Germinal center (tissue), 1 donor: ENCODE data around the gene PBX4.

Source experiments
- DNase-seq: peaks from one replicate; pipeline ENCODE4 v3.0.0; 2012; ENCODE audit warnings: mixed read lengths, low spot score

PBX4 gene

DNA sequence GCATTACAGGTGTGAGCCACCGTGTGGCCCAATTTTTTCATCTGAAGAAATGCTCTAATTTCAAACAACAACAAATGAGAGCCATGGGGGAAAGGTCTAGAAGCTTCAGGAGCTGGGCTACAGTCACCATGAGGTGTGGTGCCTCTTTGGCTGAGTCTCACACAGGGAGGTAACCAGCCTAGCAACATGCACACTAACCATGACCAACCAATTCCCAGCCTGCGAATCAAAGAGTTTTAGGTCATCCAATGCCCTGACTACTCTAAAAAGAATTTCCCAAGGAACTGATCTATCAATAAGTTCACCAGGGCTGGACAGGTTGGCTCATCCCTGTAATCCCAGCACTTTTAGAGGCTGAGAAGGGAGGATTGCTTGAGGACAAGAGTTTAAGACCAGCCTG is 29.9 kb downstream of the PBX4 start:
- no peak for DNase-seq

DNA sequence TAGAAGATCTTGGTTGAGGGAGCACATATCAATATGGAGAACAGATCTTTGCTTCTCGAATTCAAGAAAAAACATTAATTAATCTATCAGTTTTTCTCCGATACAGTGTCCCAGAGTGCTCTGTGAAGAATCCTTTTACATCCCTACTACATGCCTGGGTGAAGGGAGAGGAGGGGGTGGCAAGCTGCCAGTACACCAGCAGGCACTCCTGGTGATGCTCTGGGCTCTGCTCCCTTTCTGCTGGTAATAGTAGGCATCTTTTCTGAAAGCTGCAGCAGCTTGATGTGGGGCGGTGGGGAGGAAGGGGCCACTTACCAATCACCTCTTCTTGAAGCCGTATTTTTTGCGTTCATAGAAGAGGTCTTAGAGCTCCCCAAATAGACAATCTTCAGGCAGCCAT is 30.7 kb downstream of the PBX4 start:
- no peak for DNase-seq

GRCh38 chr19:19584356-19584755 is 34.1 kb downstream of the PBX4 start:
- DNase-seq = no peak

- no peak for DNase-seq
These were observed 36.0 kb downstream of the PBX4 start for GRCh38 chr19:19582471-19582870.

DNA sequence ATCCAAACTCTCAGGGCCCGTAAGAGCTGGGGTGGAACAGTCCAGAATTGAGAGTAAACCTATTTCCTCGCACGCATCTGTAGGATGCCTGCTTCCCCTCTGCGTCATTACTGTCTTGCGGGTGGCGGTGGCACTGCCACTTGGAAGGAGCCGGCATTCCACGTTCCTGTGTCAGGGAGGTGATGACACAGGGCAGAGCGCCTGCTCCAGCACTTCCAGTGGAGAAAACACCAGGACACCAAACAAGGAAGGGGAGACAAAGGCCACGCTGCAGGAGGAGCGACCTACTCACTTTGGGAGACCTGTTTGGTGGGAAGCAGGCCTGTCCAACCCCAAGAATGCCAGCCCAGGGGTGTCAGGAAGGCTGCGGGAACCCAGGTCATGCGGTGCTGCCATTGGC is 37.1 kb downstream of the PBX4 start:
- DNase-seq = no peak

DNA sequence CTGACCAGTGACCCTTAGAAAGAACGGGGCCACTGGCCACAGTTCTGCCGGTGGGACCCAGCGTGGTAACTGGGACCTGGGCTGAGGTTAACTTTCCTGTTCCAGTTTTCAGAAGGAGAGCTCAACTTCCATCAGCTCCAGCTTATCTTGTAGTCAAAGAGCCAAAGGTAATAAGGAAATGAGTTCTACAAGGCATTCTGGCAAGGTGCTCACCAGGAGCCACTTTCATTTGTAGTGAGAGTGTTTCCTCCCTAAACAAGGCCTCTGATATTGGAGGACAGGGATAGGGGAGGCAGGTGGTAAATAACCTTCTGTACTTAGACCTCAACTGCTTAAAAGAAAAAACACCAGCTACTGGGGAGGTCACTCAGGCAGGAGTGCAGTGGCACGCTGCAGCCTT is 38.1 kb downstream of the PBX4 start:
- DNase-seq = no peak

DNA sequence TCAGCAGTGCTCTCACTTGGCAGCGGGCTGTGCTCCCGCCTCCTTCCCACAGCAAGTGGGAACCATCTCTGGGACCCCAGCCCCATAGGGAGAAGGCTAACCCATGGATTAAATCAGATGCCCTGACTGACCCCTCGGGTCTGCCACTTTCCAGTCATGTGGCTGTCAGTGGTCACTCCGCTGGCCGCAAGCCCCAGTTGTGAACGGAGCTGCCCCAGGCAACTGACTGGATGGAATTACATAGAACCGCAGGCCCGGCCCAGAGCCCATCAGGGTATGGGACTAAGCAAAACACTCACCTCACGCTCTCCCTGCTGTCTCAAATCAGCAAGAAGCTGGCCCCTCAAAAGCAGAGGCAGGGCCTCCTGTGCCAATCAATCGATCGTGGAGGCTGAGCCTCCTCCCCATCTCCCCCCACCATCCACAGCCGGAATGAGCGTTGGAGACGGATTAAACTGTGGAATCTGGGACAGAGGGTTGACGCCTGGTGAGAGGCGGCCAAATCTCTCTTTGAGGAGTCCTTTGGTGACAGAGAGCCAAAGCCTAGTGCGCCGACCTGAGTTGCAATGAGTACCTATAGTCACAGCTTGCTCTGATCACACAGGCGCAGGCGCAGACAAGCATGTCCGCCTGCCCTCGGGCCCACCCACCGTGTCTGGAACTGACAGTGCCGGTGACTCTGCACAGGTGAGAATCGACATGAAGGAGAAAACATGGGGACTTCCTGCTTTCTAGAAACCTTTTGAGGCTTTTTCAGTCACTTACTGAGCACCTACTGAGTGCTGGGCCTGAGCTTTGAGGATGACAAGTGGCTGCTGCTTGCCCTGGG is 38.7 kb downstream of the PBX4 start:
- DNase-seq = no peak

DNA sequence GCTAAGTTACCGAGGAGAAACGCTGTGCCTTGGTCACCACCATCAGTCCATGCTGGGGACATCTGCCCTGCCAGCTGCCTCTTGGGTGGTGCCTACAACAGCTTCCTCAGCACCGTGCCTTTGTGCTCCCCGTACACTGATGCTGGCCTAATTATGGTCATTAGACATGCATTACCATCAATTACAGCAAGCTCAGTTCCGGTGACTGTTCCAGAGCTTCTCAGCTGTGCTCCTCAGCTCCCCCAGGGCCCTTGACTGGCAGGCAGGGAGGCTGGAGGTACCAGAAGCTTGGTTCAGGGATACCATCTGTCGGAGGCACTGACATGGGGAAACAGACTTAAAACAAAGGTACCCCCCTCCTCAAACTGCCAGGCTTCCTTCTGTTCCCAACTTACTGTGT is 40.2 kb downstream of the PBX4 start:
- DNase-seq = no peak

GRCh38 chr19:19575411-19575810 is 43.1 kb downstream of the PBX4 start:
- DNase-seq = no peak

- no peak for DNase-seq
These were observed 47.3 kb downstream of the PBX4 start for GRCh38 chr19:19571071-19571786.

DNA sequence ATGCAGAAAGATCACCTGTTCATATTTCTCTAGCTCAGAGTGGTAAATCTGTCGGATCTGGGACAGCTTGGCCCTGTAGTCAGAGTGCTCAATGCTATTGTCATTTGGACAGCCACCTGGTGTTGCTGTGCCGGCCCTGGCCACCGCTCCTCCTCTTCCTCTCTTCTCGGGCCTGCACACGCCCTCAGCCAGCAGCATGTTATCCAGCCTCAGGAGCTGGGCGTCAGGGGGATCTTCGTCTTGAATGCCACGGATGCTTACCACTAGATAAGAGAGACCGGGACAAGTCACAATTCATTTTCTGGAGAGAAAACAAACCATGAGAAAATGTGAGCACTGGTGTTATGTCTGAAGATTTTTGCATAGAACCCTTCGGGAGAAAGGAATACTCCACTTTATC is 47.9 kb downstream of the PBX4 start:
- DNase-seq = no peak

- no peak for DNase-seq
These were observed 49.4 kb downstream of the PBX4 start for GRCh38 chr19:19568802-19569756.

GRCh38 chr19:19567391-19567790 is 51.1 kb downstream of the PBX4 start:
- DNase-seq = no peak

DNA sequence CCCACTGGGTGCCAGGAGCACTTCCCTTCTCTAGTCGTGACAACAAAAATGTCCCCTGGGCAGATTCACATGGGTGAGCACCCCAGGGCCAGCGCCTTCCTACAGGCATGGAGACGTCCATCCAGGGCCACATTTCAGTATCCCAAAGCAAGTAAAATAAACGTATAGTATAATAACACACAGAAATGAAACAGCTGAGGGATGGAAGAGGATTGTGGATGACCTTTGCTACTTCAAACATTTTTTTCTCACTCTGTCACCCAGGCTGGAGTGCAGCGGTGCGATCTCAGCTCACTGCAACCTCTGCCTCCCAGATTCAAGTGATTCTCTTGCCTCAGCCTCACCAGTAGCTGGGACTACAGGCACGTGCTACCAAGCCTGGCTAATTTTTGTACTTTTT is 52.2 kb downstream of the PBX4 start:
- no peak for DNase-seq

GRCh38 chr19:19563348-19563848 is 55.1 kb downstream of the PBX4 start:
- no peak for DNase-seq

DNA sequence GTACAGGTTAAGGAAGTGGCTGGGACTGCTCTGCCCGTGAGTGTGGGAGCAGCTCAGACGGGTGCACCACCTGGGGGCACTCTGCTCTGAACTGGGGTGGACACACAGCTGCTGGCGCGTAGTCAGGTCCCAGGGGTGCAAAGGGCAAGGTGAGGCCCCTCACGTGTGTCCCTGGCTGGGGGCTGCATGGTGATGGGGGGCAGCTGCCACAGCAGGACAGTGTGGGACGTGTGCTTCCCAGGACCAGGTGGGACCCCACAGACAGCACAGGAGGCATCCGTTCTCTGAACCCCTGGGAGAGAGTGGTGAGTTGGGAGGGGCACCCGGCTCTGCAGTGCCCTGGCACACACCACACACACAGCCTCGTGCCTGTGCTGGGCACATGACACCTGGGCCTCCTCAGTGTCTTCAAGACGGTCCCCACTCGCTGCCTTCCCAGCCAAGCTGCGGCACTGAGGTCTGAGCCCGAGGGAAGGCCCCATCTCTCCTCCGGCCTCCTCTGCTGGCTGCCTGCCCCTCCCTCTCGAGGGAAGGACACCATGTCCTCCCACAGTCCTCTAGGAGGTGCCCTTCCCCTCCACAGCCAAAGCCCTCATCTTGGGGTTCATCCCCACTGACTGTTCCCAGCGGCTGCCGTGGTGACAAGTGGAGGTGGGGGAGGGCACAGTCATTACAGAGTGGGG is 55.7 kb downstream of the PBX4 start:
- no peak for DNase-seq

GRCh38 chr19:19561946-19562664 is 56.4 kb downstream of the PBX4 start:
- DNase-seq = no peak

DNA sequence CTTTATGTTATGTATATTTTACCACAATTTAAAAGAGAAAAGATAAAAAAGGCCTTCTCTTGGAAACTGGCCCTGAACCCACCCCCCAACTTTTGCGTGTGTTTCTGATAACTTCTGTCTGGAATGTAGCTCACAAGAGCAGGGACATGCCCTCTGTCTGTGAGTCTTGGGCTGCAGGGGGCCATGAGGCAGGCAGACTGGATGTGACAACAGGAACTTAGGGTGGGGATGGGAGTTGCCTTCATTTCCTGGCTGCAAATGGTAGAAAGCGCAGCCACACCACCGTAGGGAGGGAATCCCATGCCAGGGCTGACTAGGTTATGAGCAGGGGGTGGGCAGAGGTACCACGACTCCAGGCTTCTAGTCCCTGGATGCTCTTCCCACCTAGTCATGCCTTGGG is 58.6 kb downstream of the PBX4 start:
- DNase-seq = no peak

GRCh38 chr19:19558636-19559035 is 59.9 kb downstream of the PBX4 start:
- no peak for DNase-seq

DNA sequence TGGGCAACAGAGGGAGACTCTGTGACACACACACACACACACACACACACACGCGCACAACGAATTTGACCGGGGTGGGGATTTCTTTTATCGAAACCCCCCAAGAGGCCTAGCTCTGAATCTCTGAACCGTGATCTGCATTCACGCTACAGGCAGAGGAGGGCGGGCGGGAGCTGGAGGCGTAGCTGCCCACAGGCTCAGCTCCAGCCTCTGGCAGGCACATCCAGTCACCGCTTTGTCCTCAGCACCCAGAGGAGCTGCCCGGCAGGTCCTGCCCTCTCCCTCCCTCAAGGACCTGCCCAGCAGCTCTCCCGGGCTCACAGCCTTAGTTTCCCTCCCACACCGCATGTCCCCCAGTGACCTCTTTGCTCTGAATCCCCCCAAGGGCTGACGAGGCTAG is 60.4 kb downstream of the PBX4 start:
- DNase-seq = no peak
